NB4 (cell line): ENCODE measurements around the gene GOLIM4.

ENCODE experiments used
- DNase-seq: peaks from one replicate; pipeline ENCODE4 v3.0.0; 2010; ENCODE audit warnings: low read depth
- H3K4me3 ChIP-seq: one replicate; pipeline ENCODE4 v1.5.1; 2011; ENCODE audit warnings: mild to moderate bottlenecking, low read depth, low read length, moderate library complexity
- CTCF ChIP-seq: IDR thresholded peaks from one replicate; pipeline ENCODE4 v1.5.1; 2012; ENCODE audit warnings: low read depth, low read length
- MAX ChIP-seq: IDR thresholded peaks from 2 replicates; pipeline ENCODE4 v1.6.1; 2011; ENCODE audit warnings: low read depth, low read length
- MYC ChIP-seq: IDR thresholded peaks from 2 replicates; pipeline ENCODE4 v1.6.1; 2011; ENCODE audit warnings: low read depth, low read length
- POLR2A ChIP-seq: IDR thresholded peaks from 2 replicates; pipeline ENCODE4 v1.6.1; 2011; ENCODE audit warnings: mild to moderate bottlenecking; ENCODE audit not compliant: insufficient read length; ENCODE audit errors: extremely low read depth

GOLIM4 gene

GRCh38 chr3:167998253-167998652, 97.5 kb downstream of the GOLIM4 start:
- TF ChIP-seq MYC, result no peak
- no peak for TF ChIP-seq CTCF
- TF ChIP-seq MAX, result no peak
- TF ChIP-seq POLR2A, result no peak
- no peak for DNase-seq
- no peak overlapping the region for H3K4me3 ChIP-seq

DNA sequence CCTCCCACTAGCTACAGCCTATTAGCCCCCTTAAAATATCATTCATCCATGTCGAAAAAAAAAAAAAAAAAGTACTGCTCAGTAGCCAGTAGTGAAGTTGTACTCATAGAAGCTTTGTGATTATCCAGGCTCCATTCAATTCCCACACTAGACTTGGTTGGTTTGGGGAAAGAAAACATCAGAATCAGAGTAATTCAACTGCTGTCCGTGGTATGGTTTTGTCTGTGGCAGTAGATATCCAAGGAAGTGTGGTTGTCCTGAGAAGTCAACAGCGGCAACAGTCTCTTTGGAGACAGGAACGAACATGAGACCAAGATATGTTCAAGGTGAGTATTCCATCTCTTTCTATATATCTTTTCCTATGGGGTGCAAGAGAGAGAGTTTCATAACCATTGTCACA, 99.2 kb downstream of the GOLIM4 start:
- no peak overlapping the region for H3K4me3 ChIP-seq
- TF ChIP-seq MAX (no peak), CTCF (no peak), MYC (no peak), POLR2A (no peak)
- no peak for DNase-seq

- no peak overlapping the region for H3K4me3 ChIP-seq
- TF ChIP-seq CTCF (no peak), MYC (no peak), POLR2A (no peak), MAX (no peak)
- no peak for DNase-seq
These were observed 103.3 kb downstream of the GOLIM4 start for GRCh38 chr3:167992381-167992780.

DNA sequence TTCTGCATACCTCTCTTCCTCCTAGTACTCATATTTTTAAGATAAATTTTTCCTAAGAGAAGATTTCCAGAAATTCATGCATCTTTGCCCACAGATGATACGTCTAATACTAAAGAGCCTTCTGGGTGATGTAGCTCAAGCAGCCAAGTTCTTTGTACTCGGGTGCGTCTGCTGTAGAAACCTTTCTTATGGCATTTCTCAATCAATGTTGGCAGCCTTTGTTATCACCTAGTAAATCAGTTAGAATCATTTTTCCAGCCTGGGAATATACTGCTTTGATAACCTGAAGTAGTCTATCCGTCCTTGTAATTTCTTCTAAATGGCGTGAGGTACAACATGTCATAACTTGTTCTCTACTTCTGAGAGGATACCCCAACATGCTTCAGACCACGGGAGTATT, 104.5 kb downstream of the GOLIM4 start:
- TF ChIP-seq CTCF (no peak), POLR2A (no peak), MYC (no peak), MAX (no peak)
- no peak for DNase-seq

GRCh38 chr3:167989999-167990398, 105.7 kb downstream of the GOLIM4 start:
- no peak overlapping the region for H3K4me3 ChIP-seq
- TF ChIP-seq MAX (no peak), POLR2A (no peak), MYC (no peak), CTCF (no peak)
- no peak for DNase-seq

More for the DNA sequence above, 104.5 kb downstream of the GOLIM4 start:
- H3K4me3 ChIP-seq, result no peak overlapping the region

- no peak overlapping the region for H3K4me3 ChIP-seq
- TF ChIP-seq CTCF, result no peak
- no peak for TF ChIP-seq MAX
- TF ChIP-seq MYC, result no peak
- no peak for TF ChIP-seq POLR2A
- no peak for DNase-seq
These were observed 106.7 kb downstream of the GOLIM4 start for GRCh38 chr3:167989066-167989465.
